DMS53 (cell line): ENCODE results near the gene NLN.
"Not testable (repeated sequence)": the region's sequence is repeated elsewhere in the genome, so short reads cannot be mapped to it uniquely, and the experiment has no call there.

Source experiments
- DNase-seq: peaks from one replicate; lab custom pipeline; 2025; lab: John Stamatoyannopoulos, UW

The NLN gene

DNA sequence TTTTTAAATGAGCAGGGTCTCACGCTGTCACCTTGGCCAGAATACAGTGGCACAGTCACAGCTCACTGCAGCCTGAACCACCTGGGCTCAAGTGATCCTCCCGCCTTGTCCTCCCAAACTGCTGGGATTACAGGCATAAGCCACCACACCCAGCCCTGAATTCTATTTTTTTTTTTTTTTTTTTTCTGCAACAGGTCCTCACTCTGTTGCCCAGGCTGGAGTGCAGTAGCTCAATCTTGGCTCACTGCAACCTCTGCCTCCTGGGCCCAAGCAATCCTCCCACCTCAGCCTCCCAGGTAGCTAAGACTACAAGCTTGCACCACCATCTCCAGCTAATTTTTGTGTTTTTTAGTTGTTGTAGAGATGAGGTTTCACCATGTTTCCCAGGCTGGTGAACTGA lies 51.0 kb downstream of the NLN start:
- not testable (repeated sequence) for DNase-seq

DNA sequence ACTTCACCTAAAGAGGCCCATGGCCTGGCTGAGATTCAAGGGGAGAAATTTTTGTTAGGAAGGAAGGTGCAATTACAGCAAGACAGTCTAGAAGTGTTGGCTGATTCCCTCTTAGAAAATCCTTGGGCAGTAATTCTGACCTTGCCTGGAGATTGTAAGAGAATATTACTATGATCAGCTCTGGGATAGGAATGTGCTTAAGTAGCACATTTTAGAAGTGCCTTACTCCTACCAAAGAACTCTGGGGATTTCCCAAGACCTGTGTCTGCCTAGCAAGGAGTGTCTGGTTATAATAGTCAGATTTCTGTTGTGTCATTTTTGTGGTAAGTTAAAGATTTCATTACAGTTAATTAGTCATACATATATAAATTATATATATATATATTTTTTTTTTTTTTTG lies 52.3 kb downstream of the NLN start:
- no peak for DNase-seq

DNA sequence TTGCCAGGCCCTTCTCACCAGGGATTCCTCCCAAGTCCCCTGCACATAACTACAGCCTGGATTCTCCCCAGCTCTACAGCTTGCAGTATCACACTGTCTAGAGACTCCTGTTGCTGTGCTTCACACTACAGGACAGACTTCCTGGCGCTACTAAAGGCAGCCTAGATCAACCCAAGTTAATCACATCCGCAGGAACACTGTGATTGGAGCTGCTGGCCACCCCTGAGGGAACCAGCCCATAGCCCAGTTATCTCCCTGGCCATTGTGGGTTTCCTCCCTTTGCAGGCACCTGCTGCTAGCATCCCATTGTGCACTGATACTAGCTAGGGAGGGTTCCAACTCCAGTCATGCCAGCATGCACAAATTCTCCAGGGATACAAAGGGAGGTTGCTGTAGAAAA lies 53.5 kb downstream of the NLN start:
- DNase-seq = no peak

DNA sequence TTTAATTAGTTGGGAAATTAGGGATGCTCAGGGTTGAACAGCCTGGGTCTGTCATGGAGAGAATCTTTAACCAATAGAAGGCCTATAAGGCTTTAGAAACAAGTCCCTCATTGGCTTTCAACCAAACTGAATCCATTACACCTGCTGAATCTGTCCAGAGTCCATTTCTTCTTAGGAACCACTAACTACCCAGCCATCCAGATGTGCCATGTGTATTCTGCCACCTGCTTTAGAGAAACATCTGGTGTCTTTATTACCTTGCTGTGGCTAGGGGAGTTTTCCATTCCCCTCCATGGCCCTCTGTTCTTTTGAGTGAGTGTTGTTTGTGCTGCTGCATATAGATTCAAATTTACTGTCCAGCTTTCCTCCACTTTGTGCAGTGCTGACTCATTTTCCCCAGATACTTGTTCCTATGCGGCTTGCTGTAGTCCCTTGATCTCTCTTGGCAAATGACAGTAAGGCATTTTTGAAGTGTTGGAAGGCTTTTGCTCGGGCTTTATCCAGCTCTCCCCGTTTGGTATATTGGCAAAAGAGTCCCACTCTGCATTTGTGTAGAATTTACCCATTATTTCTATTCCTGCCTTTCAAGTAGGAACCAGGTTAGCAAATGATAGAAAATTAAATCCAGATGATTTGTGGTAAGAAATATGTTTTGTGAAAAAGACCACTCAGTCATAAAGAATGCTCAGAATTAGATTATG lies 54.6 kb downstream of the NLN start:
- DNase-seq = no peak

DNA sequence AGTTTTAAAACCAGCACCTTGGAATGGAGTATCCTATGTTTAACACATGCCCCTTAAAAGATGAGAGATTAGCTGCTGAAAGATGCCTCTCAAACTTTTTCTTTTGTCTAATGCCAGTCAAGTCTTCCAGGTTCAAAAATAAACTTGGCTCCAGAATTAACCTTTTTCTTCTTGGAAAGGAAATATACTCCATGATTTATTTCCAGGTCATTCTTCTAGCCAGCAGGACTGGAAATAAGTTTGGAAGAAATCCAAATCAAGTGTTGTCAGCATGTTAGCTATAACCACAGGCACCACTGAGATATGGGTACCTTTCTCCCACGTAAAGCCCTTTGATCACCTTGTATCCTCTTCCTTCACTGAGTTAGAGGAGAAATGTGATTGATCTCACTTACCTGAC lies 56.1 kb downstream of the NLN start:
- DNase-seq = no peak

DNA sequence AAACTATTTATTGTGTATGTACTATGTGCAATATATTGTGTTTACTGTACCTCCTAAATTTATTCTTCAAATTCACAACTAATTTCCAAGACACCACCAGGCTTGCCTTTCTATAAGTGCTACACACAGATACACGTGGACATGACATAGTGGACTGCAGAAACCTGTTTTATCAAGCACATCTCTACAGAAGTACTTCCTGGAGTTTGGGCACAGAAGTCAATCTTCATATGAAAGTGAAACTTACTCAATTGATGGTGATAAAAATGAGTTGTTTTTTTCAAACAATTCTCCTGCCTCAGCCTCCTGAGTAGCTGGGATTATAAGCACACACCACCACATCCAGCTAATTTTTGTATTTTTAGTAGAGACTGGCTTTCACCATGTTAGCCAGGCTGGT lies 57.6 kb downstream of the NLN start:
- peak; percentile 22 for DNase-seq

DNA sequence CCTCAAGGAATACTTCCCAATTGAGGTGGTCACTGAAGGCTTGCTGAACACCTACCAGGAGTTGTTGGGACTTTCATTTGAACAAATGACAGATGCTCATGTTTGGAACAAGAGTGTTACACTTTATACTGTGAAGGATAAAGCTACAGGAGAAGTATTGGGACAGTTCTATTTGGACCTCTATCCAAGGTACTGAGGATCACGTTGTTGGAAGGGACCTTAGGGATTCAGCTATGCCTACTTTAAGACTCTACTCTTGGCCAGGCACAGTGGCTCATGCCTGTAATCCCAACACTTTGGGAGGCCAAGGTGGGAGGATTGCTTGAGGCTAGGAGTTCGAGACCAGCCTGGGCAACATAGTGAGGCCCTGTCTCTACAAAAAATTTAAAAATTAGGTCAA lies 66.3 kb downstream of the NLN start:
- DNase-seq = not testable (repeated sequence)

DNA sequence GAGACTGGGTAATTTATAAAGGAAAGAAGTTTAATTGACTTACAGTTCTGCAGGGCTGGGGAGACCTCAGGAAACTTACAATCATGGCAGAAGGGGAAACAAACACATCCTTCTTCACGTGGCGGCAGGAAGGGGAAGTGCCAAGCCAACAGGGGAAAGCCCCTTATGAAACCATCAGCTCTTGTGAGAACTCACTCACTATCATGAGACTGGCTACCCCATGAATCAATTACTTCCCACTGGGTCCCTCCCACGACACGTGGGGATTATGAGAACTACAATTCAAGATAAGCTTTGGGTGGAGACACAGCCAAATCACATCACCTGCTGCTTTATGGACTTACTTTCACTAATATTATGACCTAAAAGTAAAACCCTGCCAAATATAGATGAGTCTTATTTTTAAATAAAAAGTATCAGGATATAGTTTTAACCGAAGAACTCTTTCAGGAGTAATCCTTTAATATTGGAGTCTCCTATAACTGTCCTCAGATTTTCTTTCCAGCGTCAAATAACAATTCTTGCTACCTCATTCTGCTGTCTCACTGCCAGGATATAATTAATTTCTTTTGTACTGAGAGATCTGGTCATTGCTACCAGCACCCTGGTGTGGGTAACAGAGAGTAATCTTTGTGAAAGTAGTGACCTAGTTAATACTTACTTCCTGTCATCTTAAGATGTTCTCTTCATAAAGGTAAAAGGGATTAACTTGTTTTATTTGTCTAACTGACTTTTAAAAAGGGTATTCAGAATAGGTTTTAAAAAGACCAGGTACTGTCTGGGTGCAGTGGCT lies 68.6 kb downstream of the NLN start:
- DNase-seq = no peak

DNA sequence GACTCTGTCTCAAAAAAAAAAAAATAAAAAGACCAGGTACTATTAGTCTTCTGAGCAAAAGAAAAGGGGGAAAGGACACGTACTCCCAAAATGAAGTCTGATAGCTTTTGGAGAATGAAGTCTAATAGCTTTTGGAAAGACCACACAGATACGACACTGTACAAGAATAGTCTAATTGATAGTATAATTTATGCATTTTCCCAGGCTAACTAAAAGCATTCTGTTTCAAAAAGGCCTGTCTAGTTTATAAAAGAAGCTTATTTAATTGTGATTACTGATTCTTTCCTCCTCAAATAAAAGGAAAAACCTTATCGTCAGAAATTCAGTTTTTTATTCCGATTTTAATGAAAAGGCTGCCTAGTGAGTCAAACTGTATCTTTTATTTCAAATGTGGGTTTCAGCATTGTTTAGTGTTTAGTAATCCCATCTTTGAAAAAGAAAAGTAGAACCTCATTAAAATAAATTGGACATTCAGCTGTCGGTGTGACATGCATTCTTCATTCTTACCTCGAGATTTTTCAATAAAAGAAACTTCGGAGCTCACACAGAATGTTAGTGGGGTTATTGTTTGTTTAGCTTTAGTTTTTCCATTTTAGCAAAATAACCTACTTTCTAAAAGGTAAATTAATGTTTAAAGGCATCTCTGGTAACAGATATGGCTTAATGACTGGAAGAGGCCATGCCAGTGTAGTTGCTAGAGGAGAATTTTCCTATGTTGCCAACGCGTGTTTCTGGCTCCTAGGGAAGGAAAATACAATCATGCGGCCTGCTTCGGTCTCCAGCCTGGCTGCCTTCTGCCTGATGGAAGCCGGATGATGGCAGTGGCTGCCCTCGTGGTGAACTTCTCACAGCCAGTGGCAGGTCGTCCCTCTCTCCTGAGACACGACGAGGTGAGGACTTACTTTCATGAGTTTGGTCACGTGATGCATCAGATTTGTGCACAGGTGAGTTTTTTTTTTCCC lies 70.0 kb downstream of the NLN start:
- no peak for DNase-seq

DNA sequence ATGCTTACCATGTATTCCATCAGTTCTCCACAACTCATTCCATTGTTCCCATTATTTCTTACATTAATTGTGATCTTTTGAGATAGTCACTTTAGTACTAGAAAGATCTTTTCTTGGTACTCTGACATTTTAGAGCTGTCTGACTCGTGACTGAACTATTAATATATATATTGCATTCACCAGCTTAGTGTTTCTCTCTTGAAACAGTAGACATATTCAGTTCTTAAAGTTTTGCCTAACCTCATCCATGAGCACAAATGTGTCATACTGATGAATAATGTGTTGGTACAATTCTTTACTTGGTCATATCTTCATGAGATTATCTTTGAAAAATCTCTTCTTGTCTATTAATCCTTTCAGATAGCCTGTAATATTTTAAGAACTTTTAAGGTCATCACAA lies 74.3 kb downstream of the NLN start:
- DNase-seq = no peak

DNA sequence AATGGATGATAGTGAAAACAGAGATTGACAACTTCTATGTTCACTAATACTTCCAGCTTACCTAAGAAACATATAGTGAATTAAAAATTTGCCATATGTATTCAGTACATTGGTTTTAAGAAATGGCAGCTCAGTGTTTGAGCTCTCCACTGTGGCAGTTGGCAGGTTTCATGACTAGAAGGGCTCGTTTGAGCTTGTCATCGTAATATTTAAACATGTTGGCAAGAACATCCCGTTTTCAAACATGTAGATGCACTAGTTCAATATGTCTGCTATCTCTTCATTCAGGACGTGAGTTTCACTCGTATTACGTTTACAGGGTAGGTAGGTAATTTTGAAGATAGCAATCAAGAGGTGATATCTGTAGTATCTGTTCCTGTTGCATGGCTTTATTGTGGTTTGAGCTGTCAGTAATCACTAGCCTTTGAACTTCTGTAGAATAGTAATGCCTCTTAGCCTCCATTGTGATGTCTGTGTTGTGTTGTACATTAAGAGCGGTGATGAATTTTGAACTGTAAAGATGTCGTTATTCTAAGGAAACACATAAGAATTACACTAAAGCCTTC lies 74.8 kb downstream of the NLN start:
- DNase-seq = no peak

DNA sequence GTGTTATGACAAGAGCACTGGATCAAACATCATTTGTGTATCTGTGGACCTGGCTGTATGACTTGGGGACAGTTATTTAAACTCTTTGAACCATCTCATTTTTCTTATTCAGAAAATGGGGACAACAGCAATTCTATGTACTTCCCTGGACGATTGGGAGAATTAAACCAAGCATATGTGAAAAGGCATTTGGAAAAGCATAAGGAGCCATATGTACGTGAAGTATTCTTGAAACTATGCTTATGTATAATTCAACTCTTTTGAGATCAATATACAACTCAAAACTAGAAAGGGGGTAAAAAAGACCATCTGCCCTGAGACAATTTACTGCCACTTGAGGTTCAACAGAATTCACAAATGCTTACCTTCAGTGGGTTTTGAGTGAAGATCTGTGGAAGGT lies 75.5 kb downstream of the NLN start:
- DNase-seq = no peak

DNA sequence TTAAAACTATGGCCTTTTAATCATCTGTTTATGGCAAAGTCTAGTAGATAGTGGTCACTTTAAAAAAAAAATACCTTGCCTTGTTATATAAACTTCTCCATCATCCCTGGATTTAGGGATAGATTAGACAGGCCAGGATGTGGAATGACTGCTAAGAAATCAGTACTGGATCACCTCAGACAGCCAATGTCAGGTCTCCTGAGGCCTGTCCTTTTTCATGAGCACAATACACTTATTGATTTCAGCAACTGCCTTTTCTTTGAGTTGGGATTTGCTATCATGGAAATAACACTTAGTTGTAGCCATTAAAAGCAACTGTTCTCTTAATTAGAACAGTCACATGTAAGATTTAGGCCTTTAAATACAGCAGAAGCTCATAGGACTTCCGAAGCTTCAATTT lies 77.9 kb downstream of the NLN start:
- DNase-seq = no peak

DNA sequence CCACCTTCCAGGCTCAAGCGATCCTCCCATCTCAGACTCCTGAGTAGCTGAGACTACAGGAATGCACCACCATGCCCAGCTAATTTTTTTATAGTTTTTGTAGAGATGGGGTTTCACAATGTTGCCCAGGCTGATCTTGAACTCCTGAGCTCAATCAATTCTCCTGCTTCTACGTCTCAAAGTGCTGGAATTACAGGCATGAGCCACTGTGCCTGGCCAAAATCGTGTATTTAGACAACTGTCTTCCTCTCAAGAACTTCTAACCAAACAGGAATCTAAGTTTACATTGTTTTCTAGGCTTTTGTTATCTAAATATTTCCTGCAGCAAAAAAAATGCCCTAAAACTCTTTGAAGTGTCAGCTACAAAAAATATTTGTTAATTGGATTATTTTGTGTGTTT lies 78.8 kb downstream of the NLN start:
- no peak for DNase-seq

DNA sequence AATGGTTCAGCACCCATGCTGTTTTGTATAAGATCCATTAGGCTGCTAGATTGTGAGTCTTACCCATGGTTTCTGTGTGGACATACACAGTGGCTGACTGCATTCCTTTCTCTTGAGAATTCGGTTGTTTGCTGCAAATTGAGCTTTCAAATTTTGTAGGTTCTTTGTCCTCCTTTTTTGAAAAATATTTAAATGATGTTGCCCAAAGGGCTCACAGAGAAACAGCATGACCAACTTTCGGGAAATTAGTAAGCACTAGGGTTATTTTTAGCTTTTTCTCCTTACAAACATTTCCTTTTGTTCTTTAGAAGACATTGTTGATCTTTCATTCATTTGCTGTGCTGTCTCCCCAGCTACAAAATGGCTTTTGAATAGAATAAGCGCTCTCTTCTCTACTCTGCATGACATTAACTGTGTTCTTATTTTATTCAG lies 79.4 kb downstream of the NLN start:
- DNase-seq = no peak

DNA sequence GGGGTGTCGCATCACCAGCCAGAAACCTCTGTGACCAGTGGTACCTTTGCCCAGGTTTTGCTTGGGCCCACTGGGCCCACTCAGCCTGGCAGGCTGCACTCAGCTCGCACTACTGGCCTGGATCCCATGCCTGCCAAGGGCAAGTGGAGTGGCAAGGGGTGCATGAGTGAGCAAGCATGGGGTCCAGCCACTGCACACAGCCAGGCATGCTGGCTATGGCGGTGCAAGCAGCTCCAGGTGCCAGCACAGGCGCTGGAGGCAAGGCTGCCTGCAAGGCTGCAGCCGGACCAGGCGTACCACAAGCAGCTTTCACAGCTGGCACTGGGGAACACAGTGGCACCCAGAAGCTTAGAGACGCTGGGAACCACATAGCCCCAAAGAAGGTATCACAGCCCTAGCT lies 80.1 kb downstream of the NLN start:
- DNase-seq = no peak

DNA sequence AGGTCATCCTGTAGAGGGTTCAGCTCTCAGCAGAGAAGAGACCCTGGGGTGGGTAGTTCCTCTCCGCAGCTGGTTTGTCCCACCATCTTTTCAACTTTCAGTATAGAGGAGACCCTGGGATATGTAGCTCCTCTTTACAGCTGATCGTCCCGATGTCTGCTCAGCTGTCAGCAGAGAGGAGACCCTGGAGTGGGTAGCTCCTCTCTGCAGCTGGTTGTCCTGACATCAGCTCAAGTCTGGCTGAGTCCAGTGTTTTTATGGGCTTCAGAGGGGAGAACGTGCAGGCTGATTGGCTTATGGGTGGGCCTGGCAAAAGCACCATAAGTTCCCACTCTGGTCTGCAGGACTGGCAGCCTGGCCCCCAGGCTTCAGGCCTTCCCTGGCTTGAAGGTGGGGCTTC lies 80.8 kb downstream of the NLN start:
- no peak for DNase-seq

DNA sequence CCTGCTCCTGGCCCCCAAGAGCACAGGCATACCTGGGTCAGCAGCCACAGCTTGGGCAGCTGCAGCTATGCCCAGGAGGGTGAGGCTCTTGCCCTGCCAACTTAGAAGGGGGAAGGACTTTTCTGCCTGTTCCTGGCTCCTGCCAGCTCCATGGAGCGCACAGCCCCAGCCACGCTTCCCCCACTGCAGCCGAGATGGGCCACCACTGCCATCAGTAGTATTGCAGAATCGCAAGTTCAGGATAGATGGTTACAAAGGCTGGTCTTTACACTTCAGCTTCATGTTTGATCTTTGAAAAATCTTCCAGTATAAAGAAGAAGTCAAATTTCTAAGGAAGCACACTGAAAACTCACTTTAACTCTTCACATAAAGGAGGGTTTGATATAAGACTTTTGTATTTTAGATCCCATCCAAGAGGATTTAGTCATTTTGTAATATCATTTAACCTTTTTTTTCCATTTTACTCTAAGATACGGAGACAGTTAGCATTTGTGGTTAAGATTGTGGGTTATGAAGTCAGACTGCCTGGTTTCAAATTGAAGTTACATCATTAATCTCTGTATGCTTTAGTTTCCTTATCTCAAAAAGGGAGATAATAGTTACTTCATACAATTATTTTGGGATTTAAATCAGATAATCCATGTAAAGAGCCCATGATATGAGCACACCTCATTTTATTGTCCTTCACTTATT lies 81.8 kb downstream of the NLN start:
- DNase-seq = no peak

DNA sequence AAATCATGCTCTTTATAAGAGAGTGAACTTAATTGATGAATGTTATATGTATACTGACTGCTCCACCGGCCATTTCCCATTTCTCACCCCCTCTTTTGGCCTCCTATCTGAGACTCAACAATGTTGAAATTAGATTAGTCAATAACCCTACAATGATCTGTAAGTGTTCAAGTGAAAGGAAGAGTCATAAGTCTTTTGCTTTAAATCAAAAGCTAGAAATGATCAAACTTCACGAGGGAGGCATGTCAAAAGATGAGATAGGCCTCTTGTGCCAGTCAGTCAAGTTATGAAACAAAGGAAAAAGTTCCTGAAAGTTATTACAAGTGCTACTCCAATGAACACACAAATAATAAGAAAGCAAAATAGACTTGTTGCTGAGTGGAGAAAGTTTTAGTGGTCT lies 83.1 kb downstream of the NLN start:
- DNase-seq = no peak

DNA sequence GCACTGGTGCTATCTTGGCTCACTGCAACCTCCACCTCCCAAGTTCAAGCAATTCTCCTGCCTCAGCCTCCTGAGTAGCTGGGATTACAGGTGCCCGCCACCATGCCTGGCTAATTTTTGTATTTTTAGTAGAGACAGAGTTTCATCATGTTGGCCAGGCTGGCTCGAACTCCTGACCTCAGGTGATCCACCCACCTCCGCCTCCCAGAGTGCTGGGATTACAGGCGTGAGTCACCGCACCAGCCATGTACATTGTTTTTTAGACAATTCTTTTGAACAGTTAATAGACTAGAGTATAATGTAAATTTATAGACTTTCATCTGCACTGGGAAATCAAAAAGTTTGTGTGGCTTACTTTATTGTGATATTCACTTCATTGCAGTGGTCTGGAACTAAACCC lies 85.5 kb downstream of the NLN start:
- DNase-seq = not testable (repeated sequence)

DNA sequence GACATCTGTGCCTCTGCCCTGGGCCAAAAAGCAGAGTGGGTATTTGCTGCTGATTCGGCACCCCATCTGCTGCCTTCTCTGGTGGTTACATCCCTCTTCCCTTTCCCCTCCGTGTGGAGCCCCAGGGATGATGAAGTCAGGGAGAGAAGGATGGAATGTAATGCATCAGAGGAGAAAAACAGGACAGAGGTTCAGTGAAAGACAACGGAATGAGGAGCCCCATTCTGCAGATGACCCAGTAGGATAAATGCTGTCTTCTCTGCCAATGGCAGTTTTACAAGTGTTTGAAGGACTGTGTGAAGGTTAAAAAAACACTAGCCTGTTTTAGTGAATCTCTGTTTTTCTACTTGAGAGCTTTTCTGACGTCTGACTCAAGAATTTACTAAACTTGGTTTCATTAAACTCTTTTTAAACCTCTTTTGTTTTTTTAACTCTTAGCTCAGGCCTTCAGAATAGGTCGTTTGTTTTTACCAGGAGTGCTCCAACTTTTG lies 86.3 kb downstream of the NLN start:
- DNase-seq = no peak
